ENCODE results near the gene B4GALNT3.

- no peak for TF ChIP-seq CREB1 (IDR thresholded peaks at IDR 0.05; ENCODE audit: low read depth)
- no peak for TF ChIP-seq CUX1 (IDR thresholded peaks at IDR 0.05; ENCODE audit: insufficient replicate concordance, low read depth, low read length)
- TF ChIP-seq ATF3 (IDR thresholded peaks at IDR 0.05; ENCODE audit: borderline replicate concordance, extremely low read depth, low read depth, low read length), result no peak
- no peak for TF ChIP-seq ETV6 (conservative IDR thresholded peaks at IDR 0.05 in 1 of 2, IDR thresholded peaks at IDR 0.05 in 1 of 2; ENCODE audit: borderline replicate concordance in 1 of 2, low read depth in 1 of 2)
- no peak for TF ChIP-seq CTCF (IDR thresholded peaks at IDR 0.05 in 2 of 3, conservative IDR thresholded peaks at IDR 0.05 in 1 of 3; ENCODE audit: control insufficient read depth in 2 of 3, extremely low read depth in 1 of 3, insufficient read depth in 1 of 3, low read depth in 3 of 3, low read length in 3 of 3)
- no peak for TF ChIP-seq POLR2A (IDR thresholded peaks at IDR 0.05; ENCODE audit: low read depth, low read length)
- TF ChIP-seq PRDM15 (CRISPR knock-in tag; IDR thresholded peaks at IDR 0.05), result no peak
Measured at GRCh38 chr12:604956-605355, 145.2 kb downstream of the B4GALNT3 start.

Measured in GM12878 (cell line).